SK-N-SH treated with all-trans-retinoic acid at 6 μM for 48 hours (cell line): ENCODE data around the gene NAALADL2.

Experiments
- ATAC-seq: fragments of 200-7000 bp; cut with Tn5 transposase; 3 replicates; pipeline ENCODE4 v1.9.1; 2020; ENCODE audit warnings: mild to moderate bottlenecking, moderate library complexity
- ARNTL ChIP-seq: fragments of 450-650 bp; formaldehyde crosslinking; IDR thresholded peaks from 2 replicates; pipeline ENCODE4 v1.5.0; 2020; ENCODE audit warnings: low read depth, mild to moderate bottlenecking, moderate library complexity, borderline replicate concordance
- BACH2 ChIP-seq: fragments of 250-450 bp; sonication (Bioruptor Pico); IDR thresholded peaks from 2 replicates; pipeline ENCODE4 v1.9.0; 2021; ENCODE audit warnings: mild to moderate bottlenecking, borderline replicate concordance
- CSDC2 ChIP-seq: fragments of 250-450 bp; sonication (Bioruptor Pico); IDR thresholded peaks from 2 replicates; pipeline ENCODE4 v1.5.0; 2020; ENCODE audit warnings: mild to moderate bottlenecking, moderate library complexity
- ESRRG ChIP-seq: fragments of 250-450 bp; sonication (Bioruptor Pico); IDR thresholded peaks from 2 replicates; pipeline ENCODE4 v1.6.1; 2021; ENCODE audit warnings: mild to moderate bottlenecking
- GLIS3 ChIP-seq: fragments of 250-450 bp; sonication (Bioruptor Pico); IDR thresholded peaks from 2 replicates; pipeline ENCODE4 v1.5.0; 2020; ENCODE audit warnings: mild to moderate bottlenecking, moderate library complexity
- OSR1 ChIP-seq: fragments of 250-450 bp; sonication (Bioruptor Pico); IDR thresholded peaks from 2 replicates; pipeline ENCODE4 v1.8.0; 2022; ENCODE audit warnings: moderate library complexity, mild to moderate bottlenecking, inconsistent platforms
- PATZ1 ChIP-seq: fragments of 250-450 bp; sonication (Bioruptor Pico); IDR thresholded peaks from 2 replicates; pipeline ENCODE4 v1.8.0; 2020; ENCODE audit warnings: mild to moderate bottlenecking, moderate library complexity, borderline replicate concordance
- PPARA ChIP-seq: fragments of 250-450 bp; sonication (Bioruptor Pico); IDR thresholded peaks from 2 replicates; pipeline ENCODE4 v1.5.0; 2020; ENCODE audit warnings: mild to moderate bottlenecking, borderline replicate concordance
- RARB ChIP-seq: fragments of 250-450 bp; sonication (Bioruptor Pico); IDR thresholded peaks from 2 replicates; pipeline ENCODE4 v1.8.0; 2021; ENCODE audit warnings: mild to moderate bottlenecking, moderate library complexity
- SNAI2 ChIP-seq: fragments of 250-450 bp; sonication (Bioruptor Pico); IDR thresholded peaks from 2 replicates; pipeline ENCODE4 v1.5.0; 2020; ENCODE audit warnings: mild to moderate bottlenecking, moderate library complexity
- TCF4 ChIP-seq: fragments of 250-450 bp; sonication (Bioruptor Pico); IDR thresholded peaks from 2 replicates; pipeline ENCODE4 v1.8.0; 2021; ENCODE audit warnings: mild to moderate bottlenecking, moderate library complexity, borderline replicate concordance
- TOX ChIP-seq: fragments of 250-450 bp; sonication (Bioruptor Pico); IDR thresholded peaks from 2 replicates; pipeline ENCODE4 v1.8.0; 2021; ENCODE audit warnings: mild to moderate bottlenecking, moderate library complexity, borderline replicate concordance
- ZFP3 ChIP-seq: fragments of 250-450 bp; sonication (Bioruptor Pico); IDR thresholded peaks from 2 replicates; pipeline ENCODE4 v1.5.0; 2020; ENCODE audit warnings: mild to moderate bottlenecking, moderate library complexity
- ZFP30 ChIP-seq: fragments of 450-650 bp; formaldehyde crosslinking; IDR thresholded peaks from 2 replicates; pipeline ENCODE4 v1.5.0; 2022; ENCODE audit warnings: mild to moderate bottlenecking, moderate library complexity
- ZNF565 ChIP-seq: fragments of 450-650 bp; formaldehyde crosslinking; conservative IDR thresholded peaks from 2 replicates; pipeline ENCODE4 v1.5.0; 2020; ENCODE audit warnings: low read depth, mild to moderate bottlenecking, moderate library complexity
- ZNF70 ChIP-seq: fragments of 450-650 bp; formaldehyde crosslinking; IDR thresholded peaks from 2 replicates; pipeline ENCODE4 v1.5.0; 2020; ENCODE audit warnings: mild to moderate bottlenecking, moderate library complexity
- ZNF8 ChIP-seq: fragments of 450-650 bp; formaldehyde crosslinking; IDR thresholded peaks from 2 replicates; pipeline ENCODE4 v1.5.0; 2020; ENCODE audit warnings: mild to moderate bottlenecking, moderate library complexity
- TF ChIP-seq, protein P1 (sequence below): fragments of 250-450 bp; sonication (Bioruptor Pico); IDR thresholded peaks from 2 replicates; pipeline ENCODE4 v1.8.0; 2021; ENCODE audit warnings: low read depth, mild to moderate bottlenecking, moderate library complexity, borderline replicate concordance
- TF ChIP-seq, protein P2 (sequence below): fragments of 250-450 bp; sonication (Bioruptor Pico); IDR thresholded peaks from 2 replicates; pipeline ENCODE4 v1.5.1; 2021; ENCODE audit warnings: mild to moderate bottlenecking, moderate library complexity
- TF ChIP-seq, protein P3 (sequence below): fragments of 250-450 bp; sonication (Bioruptor Pico); IDR thresholded peaks from 2 replicates; pipeline ENCODE4 v1.5.0; 2020; ENCODE audit warnings: mild to moderate bottlenecking, moderate library complexity

The NAALADL2 gene

GRCh38 chr3:175248832-175249231, 389.7 kb downstream of the NAALADL2 start:
- no peak for ATAC-seq
- no peak for TF ChIP-seq ESRRG
- TF ChIP-seq RARB (CRISPR knock-in tag) = no peak
- no peak for TF ChIP-seq ZFP30 (CRISPR knock-in tag)
- no peak for TF ChIP-seq TOX (CRISPR knock-in tag)
- TF ChIP-seq ARNTL = no peak

DNA sequence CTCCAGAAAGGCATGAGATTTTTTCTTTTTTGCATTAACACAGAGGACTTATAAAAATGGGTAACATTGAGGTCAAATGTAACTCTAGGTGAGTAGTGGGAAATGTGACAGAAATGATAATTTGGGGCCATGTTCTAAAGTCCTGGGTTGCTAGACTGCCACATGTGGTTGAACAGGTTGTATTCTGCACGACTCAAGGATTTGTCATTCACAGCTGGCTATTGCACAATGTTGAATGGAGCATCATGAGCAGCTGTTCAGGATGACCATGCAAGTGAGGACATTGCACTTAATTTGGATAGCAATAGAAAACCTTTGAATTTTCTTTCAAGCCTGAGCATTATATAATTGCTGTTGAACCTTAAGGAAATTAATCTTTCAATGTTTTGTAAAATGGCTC, 396.6 kb downstream of the NAALADL2 start:
- no peak for ATAC-seq
- TF ChIP-seq ZNF8 (CRISPR knock-in tag) (no peak), PATZ1 (no peak), ZNF70 (CRISPR knock-in tag) (no peak), RARB (CRISPR knock-in tag) (no peak), OSR1 (CRISPR knock-in tag) (no peak), ESRRG (no peak), SNAI2 (CRISPR knock-in tag) (no peak), PPARA (CRISPR knock-in tag) (no peak), BACH2 (CRISPR knock-in tag) (no peak), GLIS3 (CRISPR knock-in tag) (no peak)
- TF ChIP-seq, protein P1, sequence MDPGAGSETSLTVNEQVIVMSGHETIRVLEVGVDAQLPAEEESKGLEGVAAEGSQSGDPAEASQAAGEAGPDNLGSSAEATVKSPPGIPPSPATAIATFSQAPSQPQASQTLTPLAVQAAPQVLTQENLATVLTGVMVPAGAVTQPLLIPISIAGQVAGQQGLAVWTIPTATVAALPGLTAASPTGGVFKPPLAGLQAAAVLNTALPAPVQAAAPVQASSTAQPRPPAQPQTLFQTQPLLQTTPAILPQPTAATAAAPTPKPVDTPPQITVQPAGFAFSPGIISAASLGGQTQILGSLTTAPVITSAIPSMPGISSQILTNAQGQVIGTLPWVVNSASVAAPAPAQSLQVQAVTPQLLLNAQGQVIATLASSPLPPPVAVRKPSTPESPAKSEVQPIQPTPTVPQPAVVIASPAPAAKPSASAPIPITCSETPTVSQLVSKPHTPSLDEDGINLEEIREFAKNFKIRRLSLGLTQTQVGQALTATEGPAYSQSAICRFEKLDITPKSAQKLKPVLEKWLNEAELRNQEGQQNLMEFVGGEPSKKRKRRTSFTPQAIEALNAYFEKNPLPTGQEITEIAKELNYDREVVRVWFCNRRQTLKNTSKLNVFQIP = no peak

DNA sequence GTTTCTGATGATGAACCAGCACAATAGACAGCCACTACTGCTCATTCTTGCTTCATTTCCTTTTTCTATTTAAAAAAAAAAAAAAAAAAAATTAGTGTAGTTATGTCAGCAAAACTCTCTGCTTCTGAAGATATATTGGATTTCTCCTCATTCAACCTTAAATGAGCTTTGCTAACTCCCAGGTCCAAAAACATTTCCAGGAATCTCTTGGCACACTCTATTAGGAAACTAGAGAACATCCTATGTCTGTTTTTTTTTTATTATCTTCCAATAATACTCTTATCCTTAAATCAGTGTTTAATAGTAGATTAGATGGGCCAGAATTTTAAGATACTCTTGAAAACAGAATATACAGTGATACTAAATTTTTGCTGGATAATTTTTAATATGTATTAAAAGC, 398.0 kb downstream of the NAALADL2 start:
- TF ChIP-seq CSDC2 (CRISPR knock-in tag) (no peak), ZNF70 (CRISPR knock-in tag) (no peak), TCF4 (CRISPR knock-in tag) (no peak), BACH2 (CRISPR knock-in tag) (no peak), ESRRG (no peak), ZFP3 (CRISPR knock-in tag) (no peak), ZNF565 (CRISPR knock-in tag) (no peak), ZFP30 (CRISPR knock-in tag) (no peak), GLIS3 (CRISPR knock-in tag) (no peak), RARB (CRISPR knock-in tag) (no peak), PATZ1 (no peak), SNAI2 (CRISPR knock-in tag) (no peak)
- TF ChIP-seq, protein P2, sequence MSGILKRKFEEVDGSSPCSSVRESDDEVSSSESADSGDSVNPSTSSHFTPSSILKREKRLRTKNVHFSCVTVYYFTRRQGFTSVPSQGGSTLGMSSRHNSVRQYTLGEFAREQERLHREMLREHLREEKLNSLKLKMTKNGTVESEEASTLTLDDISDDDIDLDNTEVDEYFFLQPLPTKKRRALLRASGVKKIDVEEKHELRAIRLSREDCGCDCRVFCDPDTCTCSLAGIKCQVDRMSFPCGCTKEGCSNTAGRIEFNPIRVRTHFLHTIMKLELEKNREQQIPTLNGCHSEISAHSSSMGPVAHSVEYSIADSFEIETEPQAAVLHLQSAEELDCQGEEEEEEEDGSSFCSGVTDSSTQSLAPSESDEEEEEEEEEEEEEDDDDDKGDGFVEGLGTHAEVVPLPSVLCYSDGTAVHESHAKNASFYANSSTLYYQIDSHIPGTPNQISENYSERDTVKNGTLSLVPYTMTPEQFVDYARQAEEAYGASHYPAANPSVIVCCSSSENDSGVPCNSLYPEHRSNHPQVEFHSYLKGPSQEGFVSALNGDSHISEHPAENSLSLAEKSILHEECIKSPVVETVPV (CRISPR knock-in tag) = no peak
- TF ChIP-seq, protein P1 = no peak
- no peak for ATAC-seq

- no peak for ATAC-seq
- TF ChIP-seq ZFP30 (CRISPR knock-in tag) (no peak), TCF4 (CRISPR knock-in tag) (no peak), PATZ1 (no peak), ESRRG (no peak), SNAI2 (CRISPR knock-in tag) (no peak), ZNF8 (CRISPR knock-in tag) (no peak)
- TF ChIP-seq, protein P3, sequence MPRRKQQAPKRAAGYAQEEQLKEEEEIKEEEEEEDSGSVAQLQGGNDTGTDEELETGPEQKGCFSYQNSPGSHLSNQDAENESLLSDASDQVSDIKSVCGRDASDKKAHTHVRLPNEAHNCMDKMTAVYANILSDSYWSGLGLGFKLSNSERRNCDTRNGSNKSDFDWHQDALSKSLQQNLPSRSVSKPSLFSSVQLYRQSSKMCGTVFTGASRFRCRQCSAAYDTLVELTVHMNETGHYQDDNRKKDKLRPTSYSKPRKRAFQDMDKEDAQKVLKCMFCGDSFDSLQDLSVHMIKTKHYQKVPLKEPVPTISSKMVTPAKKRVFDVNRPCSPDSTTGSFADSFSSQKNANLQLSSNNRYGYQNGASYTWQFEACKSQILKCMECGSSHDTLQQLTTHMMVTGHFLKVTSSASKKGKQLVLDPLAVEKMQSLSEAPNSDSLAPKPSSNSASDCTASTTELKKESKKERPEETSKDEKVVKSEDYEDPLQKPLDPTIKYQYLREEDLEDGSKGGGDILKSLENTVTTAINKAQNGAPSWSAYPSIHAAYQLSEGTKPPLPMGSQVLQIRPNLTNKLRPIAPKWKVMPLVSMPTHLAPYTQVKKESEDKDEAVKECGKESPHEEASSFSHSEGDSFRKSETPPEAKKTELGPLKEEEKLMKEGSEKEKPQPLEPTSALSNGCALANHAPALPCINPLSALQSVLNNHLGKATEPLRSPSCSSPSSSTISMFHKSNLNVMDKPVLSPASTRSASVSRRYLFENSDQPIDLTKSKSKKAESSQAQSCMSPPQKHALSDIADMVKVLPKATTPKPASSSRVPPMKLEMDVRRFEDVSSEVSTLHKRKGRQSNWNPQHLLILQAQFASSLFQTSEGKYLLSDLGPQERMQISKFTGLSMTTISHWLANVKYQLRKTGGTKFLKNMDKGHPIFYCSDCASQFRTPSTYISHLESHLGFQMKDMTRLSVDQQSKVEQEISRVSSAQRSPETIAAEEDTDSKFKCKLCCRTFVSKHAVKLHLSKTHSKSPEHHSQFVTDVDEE (CRISPR knock-in tag) = no peak
- TF ChIP-seq, protein P2 (CRISPR knock-in tag) = no peak
Observed at GRCh38 chr3:175258763-175259162, 399.6 kb downstream of the NAALADL2 start.
